ENCODE measurements around the gene ABCB7. TPM values are rescaled to one million over a fixed set of nuclear protein-coding genes. Genes with fewer than 3 reads are reported as not detected.

The ABCB7 gene
- 22.8 and 23.1 TPM in 2 replicates for total RNA-seq

GRCh38 chrX:75155827-75156525, at the start of gene ABCB7:
Gene ABCB7, minus strand, starts transcription at chrX:75156283. Its CDS starts 11 bp downstream, at chrX:75156272.

Small RNA genes lying within 50 kb of the gene (small RNA-seq; reads per million reads assigned to genes)
- not detected for gene BUD31P2
- not detected for gene RNU6-562P

Other genes with a start within 250 kb of the ABCB7 start
- under 0.01 TPM in 2 replicates for gene NEXMIF, start 230.8 kb downstream of the ABCB7 start, total RNA-seq
- gene UPRT, start 117.8 kb upstream of the ABCB7 start, total RNA-seq, result 9.8 and 19.3 TPM in 2 replicates